Renal cortical epithelial cell (primary cell): ENCODE measurements around the gene HS2ST1. TPM values are rescaled to one million over a fixed set of nuclear protein-coding genes. Genes with fewer than 3 reads are reported as not detected.
"Not testable (repeated sequence)": the region's sequence is repeated elsewhere in the genome, so short reads cannot be mapped to it uniquely, and the experiment has no call there.

Source experiments
- DNase-seq: peaks from one replicate; pipeline ENCODE4 v3.0.0-alpha.2; 2011; ENCODE audit warnings: low read depth
- total RNA-seq: library from RNA; depleted of rRNA; stranded (reverse); fragments of >200 nt; gene quantifications from 2 replicates; pipeline ENCODE4 v1.2.3, GENCODE V29; 2014

HS2ST1 gene
- total RNA-seq, 1 donor from 2014 or later, result 27.7 TPM

- no peak for DNase-seq
These were observed 108.9 kb downstream of the HS2ST1 start for GRCh38 chr1:87023326-87023725.

DNA sequence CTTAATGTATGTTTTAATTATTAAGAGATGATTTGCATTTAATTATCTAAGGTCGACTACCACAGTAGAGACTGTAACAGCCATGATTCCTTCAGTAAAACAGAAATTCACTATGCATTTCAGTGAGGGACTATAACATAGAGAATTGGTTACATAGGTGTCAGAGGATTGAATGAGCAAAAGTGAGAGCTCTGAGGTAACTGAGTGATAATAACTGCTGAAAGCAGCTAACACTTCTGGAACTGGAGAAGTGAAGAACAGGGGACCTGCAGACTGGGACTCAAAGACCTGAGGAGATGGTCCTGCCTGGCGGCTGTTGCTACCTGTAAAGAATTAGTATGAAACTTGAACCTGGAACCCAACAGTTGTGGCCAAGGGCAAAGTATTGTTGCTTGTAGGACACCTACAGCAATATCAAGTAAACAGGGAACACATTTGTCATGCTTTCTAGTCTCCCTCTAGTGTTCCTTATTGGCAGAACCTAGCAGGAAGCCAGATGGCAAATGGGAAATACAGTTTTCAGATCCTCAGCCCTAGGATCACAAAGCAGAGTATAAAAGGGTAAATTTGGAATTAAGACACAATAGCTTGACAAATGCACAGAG lies 110.6 kb downstream of the HS2ST1 start:
- DNase-seq, result peak; percentile 62

- DNase-seq, result not testable (repeated sequence)
These were observed 113.1 kb downstream of the HS2ST1 start for GRCh38 chr1:87027561-87027960.

GRCh38 chr1:87028576-87028975 lies 114.1 kb downstream of the HS2ST1 start:
- no peak for DNase-seq

DNA sequence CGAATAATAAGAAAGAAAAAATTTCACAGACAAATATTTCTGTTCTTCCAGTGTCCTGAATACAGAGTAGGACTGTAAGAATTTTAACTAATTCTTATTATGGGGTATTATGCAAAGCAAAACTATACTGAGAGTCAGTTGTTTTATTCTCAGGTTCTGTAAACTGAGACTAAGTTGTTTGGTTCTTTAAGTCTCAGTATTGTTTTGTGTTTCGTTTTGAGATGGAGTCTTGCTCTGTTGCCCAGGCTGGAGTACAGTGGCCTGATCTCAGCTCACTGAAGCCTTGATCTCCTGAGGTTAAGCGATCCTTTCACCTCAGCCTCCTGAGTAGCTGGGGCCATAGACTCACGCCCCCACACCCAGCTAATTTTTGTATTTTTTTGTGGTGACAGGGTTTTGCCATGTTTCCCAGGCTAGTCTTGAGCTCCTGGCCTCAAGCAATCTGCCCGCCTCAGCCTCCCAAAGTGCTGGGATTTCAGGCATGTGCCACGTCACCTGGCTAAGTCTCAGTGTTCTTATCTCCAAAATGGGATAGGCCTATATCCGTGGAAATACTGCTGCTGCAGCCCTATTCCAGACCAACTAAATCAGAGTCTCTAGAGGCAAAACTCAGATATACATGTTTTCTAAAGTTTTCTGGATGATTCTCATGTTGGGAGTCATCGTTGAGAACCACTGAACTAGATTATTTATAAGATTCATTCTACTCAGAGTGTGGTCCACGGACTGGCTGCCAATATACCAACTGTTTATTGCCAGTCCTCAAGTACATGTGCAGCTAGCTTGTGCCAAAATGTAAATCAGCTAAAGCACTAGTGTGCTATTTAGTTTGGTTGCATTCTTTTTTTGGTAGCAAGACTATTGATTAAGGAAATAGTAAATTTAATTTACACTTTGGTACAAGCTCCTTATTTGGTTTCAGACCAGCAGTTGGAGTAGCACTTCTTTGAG lies 116.6 kb downstream of the HS2ST1 start:
- no peak for DNase-seq

GRCh38 chr1:87034351-87034750 lies 119.9 kb downstream of the HS2ST1 start:
- no peak for DNase-seq

DNA sequence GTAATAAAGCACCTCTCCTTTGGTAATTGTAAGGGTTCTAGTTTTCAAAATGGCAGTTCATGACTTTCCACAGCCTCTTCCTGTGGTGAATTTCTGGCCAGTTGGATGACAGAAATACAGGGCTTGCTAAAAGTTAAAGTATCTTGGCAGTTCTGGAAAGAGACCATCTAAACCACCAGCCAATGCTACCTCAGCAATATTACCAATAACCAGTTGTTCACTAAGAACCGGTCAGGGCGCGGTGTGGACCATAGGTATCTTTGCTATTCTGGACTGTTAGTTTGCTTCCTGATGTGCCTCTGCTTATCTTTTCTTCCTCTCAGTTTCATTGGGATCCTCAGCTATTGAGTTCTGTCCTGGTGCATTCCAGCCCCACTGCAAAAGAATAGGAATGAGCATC lies 124.7 kb downstream of the HS2ST1 start:
- no peak for DNase-seq

- DNase-seq, result no peak
These were observed 127.8 kb downstream of the HS2ST1 start for GRCh38 chr1:87042111-87042811.

- DNase-seq, result no peak
These were observed 130.0 kb downstream of the HS2ST1 start for GRCh38 chr1:87044424-87044823.

- DNase-seq, result no peak
These were observed 130.4 kb downstream of the HS2ST1 start for GRCh38 chr1:87044840-87045239.

DNA sequence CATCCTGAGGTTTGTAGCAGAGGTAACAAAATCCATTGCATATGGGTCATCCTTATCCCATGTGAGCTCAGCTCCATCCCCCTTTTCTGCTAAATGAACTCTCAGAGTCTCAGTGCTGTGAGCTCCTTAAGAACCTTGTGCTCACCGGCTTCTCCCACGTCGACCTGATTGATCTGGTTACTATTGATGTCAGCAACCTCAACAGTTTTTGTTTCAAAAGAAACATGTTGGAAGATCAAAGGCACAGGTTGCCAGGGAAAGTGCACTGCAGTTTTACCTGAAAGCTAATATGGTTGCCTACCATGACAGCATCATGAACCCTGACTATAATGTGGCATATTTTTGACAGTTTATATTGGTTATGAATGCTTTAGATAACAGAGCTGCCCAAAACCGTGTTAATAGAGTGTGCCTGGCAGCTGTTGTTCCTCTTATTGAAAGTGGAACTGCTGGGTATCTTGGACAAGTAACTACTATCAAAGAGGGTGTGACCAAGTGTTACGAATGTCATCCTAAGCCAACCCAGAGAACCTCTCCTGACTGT lies 131.4 kb downstream of the HS2ST1 start:
- no peak for DNase-seq

DNA sequence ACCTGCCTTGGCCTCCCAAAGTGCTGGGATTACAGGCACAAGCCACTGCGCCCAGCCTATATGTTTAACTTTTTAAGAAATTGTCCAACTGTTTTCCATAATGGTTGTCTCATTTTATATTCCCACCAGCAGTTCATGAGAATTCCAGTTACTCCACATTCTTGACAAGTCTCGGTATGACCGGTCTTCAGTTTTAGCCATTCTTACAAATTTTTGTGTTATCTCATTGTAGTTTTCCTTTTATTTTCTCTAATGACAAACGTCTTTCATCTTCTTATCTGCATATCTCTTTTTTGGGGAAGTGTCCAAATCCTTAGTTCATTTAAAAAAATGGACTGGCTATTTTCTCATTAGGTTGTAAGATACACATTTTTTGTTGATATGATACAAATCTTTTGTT lies 132.5 kb downstream of the HS2ST1 start:
- DNase-seq, result no peak

DNA sequence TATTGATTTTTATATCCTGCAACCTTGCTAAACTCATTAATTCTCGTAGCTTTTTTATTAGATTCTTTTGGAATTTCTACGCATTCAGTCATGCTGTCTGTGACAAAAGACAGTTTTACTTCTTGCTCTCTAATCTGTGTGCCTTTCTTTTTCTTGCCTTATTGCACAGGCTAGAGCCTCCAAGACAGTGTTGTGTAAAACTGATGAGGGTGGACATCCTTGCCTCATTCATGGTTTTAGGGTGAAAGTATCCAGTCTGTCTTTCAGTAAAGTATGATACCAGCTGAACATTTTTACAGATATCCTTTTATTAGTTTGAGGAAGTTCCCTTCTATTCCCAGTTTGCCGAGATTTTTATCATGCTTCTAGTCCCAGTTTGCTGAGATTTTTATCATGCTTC lies 133.8 kb downstream of the HS2ST1 start:
- DNase-seq, result no peak

GRCh38 chr1:87051965-87052364 lies 137.5 kb downstream of the HS2ST1 start:
- no peak for DNase-seq

GRCh38 chr1:87052400-87052799 lies 138.0 kb downstream of the HS2ST1 start:
- no peak for DNase-seq

DNA sequence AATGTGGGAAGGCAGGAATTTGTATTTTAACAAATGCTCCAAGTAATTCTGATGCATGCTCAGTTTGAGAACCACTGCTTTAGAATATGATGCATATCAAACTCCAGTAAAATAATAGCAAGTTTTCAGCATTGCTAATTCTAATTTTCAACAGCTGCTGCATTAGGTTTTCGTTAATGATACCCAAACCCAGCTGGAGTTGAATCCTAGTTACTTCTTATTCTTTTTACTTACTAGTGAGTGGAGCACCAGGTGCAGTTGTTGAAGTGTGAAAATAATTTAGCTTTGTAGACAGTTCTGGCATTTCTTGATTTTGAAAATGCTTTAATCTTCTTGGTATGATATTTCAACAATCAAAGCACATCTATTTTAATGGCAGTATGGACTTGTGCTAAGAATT lies 138.5 kb downstream of the HS2ST1 start:
- DNase-seq, result no peak

DNA sequence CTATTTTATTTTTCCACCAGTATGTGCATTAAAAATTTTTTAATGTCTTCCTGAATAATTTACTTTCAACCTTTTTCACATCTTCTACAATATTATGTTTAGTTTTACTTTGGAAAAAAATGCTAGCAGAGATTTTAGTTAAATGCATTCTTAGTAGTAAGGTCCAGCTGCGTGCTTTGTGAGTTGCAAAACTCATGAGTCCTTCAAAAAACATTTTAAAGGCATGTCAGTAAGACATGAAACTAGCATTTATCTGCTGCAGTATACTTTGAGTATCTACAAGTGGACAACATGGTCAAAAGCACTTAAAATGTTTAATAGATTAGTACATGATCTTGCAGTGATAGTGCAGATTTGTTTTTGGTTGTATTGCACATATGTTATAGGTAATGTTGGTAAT lies 139.0 kb downstream of the HS2ST1 start:
- no peak for DNase-seq

GRCh38 chr1:87056974-87057373 lies 142.5 kb downstream of the HS2ST1 start:
- DNase-seq, result no peak

DNA sequence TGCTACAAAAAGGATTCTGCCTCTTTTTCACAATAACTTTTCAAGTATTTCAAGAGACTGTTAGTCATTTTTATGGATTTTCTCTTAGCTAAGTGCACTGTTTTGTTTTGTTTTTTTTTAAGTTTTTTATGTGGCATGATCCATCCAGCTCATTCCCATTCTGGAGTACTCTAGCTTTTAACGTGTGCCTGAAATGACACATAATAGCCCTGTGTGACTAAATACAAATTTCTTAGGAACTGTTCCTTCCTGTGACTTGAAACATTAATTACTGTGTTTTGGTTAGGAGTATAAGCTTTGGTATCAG lies 143.9 kb downstream of the HS2ST1 start:
- DNase-seq, result no peak

- peak; percentile 2 for DNase-seq
These were observed 147.3 kb downstream of the HS2ST1 start for GRCh38 chr1:87061742-87062156.

DNA sequence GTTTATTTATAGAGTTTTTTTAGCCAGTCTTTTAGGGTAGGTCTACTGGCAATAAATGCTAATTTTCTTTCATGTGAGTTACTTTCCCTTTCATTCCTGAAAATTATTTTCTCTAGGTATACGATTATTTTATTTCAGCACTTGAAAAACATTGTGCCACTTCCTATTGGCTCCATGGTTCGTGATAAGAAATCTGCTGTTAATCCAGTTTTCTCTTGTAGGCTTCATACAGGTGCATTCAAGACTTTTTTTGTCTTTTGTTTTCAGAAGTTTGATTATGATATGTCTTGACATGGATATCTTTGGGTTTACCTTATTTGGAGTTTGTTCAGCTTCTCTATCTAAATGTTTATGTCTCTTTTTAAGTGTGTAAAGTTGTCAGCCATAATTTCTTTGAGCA lies 148.3 kb downstream of the HS2ST1 start:
- DNase-seq, result no peak

GRCh38 chr1:87064309-87064708 lies 149.9 kb downstream of the HS2ST1 start:
- no peak for DNase-seq

GRCh38 chr1:87064986-87065385 lies 150.6 kb downstream of the HS2ST1 start:
- no peak for DNase-seq
